Rectal smooth muscle tissue (tissue), 1 donor: Measurements from ENCODE around the gene ADAMTS14.
"Not testable (repeated sequence)": the region's sequence is repeated elsewhere in the genome, so short reads cannot be mapped to it uniquely, and the experiment has no call there.

ENCODE experiments used
- H3K27ac ChIP-seq: one replicate; pipeline ENCODE4 v1.7.0; 2013; ENCODE audit warnings: low read depth, low read length, inconsistent platforms
- H3K27me3 ChIP-seq: one replicate; pipeline ENCODE4 v1.7.0; 2013; ENCODE audit warnings: low read length; ENCODE audit not compliant: control insufficient read depth, insufficient read depth
- H3K36me3 ChIP-seq: one replicate; pipeline ENCODE4 v1.7.0; 2013; ENCODE audit warnings: low read length; ENCODE audit not compliant: control insufficient read depth, insufficient read depth
- H3K4me1 ChIP-seq: one replicate; pipeline ENCODE4 v1.7.0; 2013; ENCODE audit warnings: low read length; ENCODE audit not compliant: control insufficient read depth, insufficient read depth
- H3K4me3 ChIP-seq: one replicate; pipeline ENCODE4 v1.7.0; 2013; ENCODE audit warnings: low read length
- H3K9ac ChIP-seq: one replicate; pipeline ENCODE4 v1.7.0; 2013; ENCODE audit warnings: low read length

The ADAMTS14 gene

DNA sequence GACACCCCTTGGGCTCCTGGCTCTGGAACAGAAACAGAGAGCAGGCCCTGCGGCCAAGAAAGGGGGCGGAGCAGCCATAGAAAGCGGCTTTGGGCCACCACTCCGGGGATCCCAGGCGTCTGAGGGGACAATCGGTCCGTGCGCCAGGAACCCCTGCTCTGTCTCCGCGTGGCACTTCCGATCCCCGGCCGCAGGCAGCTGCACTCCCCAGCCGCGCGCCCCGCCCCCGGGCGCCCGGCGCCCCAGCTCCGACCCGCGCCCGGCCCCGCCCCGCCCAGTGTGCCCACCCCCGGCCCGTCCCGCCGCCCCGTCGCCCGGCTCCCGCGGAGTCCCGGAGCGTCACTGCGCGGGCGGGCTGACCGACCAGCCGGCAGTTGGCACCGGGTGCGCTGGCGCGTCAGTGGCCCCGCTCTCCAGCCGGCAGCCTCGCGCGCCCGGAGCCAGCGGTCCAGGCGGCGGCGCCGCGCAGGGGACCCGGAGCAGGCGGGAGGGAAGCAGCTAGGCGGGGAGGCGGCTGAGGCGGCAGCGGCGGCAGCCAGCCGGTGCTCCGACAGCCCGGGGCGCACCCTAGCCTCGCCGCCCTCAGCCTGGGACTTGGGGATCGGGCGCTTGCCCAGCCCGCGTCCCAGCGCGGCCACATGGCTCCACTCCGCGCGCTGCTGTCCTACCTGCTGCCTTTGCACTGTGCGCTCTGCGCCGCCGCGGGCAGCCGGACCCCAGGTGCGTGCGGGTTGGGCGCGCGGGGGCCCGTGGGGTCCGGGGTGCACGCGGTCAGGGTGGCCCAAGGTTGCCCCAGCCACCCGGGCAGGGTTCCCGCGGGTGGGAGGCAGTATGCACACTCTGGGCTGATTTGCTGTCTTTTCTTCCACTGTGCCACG is at the start of gene ADAMTS14:
ADAMTS14 (plus strand) TSS at position 342 of the 878 bp plus-strand sequence; CDS start at position 639, 297 bp downstream.
- Histone ChIP-seq H3K27ac (no peak within 1 kb of the TSS), H3K4me1 (no peaks in the 10 kb centered on the region), H3K36me3 (no peaks in the 10 kb centered on the region), H3K9ac (no peak within 1 kb of the TSS), H3K4me3 (peak within 1 kb of the TSS; percentile 48), H3K27me3 (peaks cover 2% of the 10 kb centered on the region)

GRCh38 chr10:70622541-70622940 is 49.8 kb upstream of the ADAMTS14 start:
- H3K9ac ChIP-seq, result no peak overlapping the region
- no peaks in the 10 kb centered on the region for H3K27me3 ChIP-seq
- H3K36me3 ChIP-seq, result no peaks in the 10 kb centered on the region
- H3K4me1 ChIP-seq, result no peaks in the 10 kb centered on the region
- no peak overlapping the region for H3K4me3 ChIP-seq
- H3K27ac ChIP-seq, result no peak overlapping the region

DNA sequence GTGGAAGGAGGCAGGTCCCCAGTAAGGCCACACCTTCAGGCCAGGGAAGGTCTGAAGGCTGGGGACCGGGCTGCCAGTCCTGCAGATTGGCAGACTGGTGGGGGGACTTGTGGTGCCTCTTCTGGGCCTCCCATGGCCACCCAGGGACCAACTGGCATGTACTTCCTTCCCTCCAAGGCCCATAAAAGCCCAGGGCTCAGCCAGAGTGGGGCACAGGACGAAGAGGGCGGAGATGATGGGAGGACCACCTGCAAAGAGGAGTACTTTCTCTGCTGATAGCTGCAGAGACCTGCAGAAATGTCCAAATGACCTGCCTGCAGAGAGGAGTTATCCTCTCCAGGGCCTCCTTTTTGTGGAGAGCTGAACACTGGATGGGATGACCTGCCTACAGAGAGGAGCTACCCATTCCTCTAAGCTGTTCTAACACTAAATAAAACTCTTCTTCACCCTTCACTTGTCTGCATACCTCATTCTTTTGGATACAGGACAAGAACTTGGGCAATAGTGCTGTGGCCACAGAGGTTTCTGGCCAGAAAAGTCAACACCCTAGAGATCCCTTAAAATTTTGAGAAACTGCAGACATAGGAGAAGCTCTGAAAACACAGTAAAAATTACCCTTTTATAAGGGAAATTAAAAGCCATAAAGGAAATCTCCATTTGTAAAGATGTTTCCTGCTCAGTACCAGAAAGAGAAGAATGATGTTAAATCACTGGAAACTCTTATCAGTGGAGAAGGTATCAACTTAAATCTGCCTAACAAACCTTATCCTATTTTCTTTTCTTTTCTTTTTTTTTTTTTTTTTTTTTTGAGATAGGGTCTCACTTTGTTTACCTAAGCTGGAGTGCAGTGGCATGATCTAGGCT is 49.1 kb upstream of the ADAMTS14 start:
- Histone ChIP-seq H3K4me3 (no peak overlapping the region), H3K27me3 (no peaks in the 10 kb centered on the region), H3K36me3 (no peaks in the 10 kb centered on the region), H3K9ac (no peak overlapping the region), H3K27ac (no peak overlapping the region), H3K4me1 (no peaks in the 10 kb centered on the region)

DNA sequence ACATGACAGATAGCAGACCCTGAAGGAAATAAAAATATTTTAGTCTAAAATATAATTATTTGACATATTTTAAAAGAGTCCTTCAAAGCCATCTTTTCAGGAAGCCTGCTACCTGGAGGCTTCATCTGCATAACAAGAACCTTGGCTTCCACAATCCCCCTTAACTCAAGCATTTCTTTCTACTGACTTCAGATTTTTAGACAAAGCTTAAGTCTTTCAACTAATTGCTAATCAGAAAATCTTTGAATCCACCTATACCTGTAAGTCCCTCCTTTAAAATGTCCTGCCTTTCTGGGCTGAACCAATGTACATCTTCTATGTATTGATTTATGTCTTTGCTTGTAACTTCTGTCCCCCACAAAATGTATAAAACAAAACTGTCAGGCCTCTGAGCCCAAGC is 46.2 kb upstream of the ADAMTS14 start:
- H3K27me3 ChIP-seq, result no peaks in the 10 kb centered on the region
- H3K9ac ChIP-seq, result no peak overlapping the region
- H3K4me1 ChIP-seq, result no peaks in the 10 kb centered on the region
- no peaks in the 10 kb centered on the region for H3K36me3 ChIP-seq
- H3K27ac ChIP-seq, result no peak overlapping the region
- H3K4me3 ChIP-seq, result no peak overlapping the region

DNA sequence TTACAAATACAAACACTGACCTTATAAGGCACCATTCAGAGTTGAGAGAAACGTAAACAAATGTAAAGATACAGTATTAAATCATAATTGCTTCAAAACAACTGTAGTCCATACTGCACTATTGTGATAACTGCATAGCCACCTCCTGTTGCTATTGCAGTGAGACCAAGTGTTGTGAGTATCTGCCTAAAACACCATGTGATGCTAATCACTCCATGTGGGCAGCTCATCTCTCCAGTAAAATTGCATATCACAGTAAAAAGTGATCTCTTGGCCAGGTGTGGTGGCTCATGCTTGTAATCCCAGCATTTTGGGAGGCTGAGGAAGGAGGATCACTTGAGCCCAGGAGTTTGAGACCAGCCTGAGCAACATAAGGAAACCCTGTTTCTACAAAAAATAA is 43.0 kb upstream of the ADAMTS14 start:
- Histone ChIP-seq H3K4me1 (no peaks in the 10 kb centered on the region), H3K36me3 (no peaks in the 10 kb centered on the region), H3K27me3 (no peaks in the 10 kb centered on the region), H3K9ac (no peak overlapping the region), H3K4me3 (no peak overlapping the region), H3K27ac (no peak overlapping the region)

- not testable (repeated sequence) for H3K4me1 ChIP-seq, H3K27ac ChIP-seq, H3K36me3 ChIP-seq, H3K4me3 ChIP-seq, H3K9ac ChIP-seq, H3K27me3 ChIP-seq
Observed at GRCh38 chr10:70631735-70632134, 40.6 kb upstream of the ADAMTS14 start.

- Histone ChIP-seq H3K27me3 (no peaks in the 10 kb centered on the region), H3K9ac (no peak overlapping the region), H3K27ac (no peak overlapping the region), H3K4me3 (no peak overlapping the region), H3K36me3 (no peaks in the 10 kb centered on the region), H3K4me1 (no peaks in the 10 kb centered on the region)
Observed at GRCh38 chr10:70634011-70634410, 38.3 kb upstream of the ADAMTS14 start.

DNA sequence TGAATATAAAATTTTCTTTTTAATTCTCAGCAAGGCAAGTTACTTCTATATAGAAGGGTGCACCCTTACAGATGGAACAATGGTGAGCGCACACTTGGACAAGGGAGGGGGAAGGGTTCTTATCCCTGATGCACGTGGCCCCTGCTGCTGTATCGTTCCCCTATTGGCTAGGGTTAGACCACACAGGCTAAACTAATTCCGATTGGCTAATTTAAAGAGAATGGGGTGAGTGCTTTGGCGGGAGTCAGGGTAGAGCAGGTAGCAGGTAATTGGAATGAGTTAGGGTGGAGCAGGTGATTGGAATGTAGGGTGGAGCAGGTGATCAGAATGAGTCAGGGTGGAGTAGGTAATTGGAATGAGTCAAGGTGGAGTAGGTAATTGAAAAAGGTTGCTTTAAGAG is 37.8 kb upstream of the ADAMTS14 start:
- H3K36me3 ChIP-seq, H3K27me3 ChIP-seq, H3K27ac ChIP-seq, H3K9ac ChIP-seq, H3K4me3 ChIP-seq, H3K4me1 ChIP-seq: not testable (repeated sequence)

DNA sequence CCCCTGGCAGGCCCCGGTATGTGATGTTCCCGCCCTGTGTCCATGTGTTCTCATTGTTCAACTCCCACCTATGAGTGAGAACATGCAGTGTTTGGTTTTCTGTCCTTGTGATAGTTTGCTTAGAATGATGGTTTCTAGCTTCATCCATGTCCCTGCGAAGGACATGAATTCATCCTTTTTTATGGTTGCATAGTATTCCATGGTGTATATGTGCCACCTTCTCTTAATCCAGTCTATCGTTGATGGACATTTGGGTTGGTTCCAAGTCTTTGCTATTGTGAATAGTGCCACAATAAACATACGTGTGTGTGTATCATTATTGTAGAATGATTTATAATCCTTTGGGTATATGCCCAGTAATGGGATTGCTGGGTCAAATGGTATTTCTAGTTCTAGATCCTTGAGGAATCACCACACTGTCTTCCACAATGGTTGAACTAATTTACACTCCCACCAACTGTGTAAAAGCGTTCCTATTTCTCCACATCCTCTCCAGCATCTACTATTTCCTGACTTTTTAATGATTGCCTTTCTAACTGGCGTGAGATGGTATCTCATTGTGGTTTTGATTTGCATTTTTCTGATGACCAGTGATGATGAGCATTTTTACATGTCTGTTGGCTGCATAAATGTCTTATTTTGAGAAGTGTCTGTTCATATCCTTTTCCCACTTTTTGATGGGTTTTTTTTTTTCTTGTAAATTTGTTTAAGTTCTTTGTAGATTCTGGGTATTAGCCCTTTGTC is 32.5 kb upstream of the ADAMTS14 start:
- not testable (repeated sequence) for H3K4me1 ChIP-seq, H3K36me3 ChIP-seq, H3K4me3 ChIP-seq, H3K27ac ChIP-seq, H3K9ac ChIP-seq, H3K27me3 ChIP-seq

DNA sequence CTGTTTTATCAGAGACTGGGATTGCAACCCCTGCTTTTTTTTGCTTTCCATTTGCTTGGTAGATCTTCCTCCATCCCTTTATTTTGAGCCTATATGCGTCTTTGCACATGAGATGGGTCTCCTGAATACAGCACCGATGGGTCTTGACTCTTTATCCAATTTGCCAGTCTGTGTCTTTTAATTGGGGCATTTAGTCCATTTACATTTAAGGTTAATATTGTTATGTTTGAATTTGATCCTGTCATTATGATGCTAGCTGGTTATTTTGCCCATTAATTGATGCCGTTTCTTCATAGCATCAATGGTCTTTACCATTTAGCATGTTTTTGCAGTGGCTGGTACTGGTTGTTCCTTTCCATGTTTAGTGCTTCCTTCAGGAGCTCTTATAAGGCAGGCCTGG is 29.0 kb upstream of the ADAMTS14 start:
- not testable (repeated sequence) for H3K4me3 ChIP-seq, H3K9ac ChIP-seq, H3K27ac ChIP-seq

GRCh38 chr10:70644959-70645358 is 27.3 kb upstream of the ADAMTS14 start:
- H3K27me3 ChIP-seq, H3K9ac ChIP-seq, H3K4me3 ChIP-seq, H3K27ac ChIP-seq, H3K36me3 ChIP-seq, H3K4me1 ChIP-seq: not testable (repeated sequence)

More for the DNA sequence above, 29.0 kb upstream of the ADAMTS14 start:
- not testable (repeated sequence) for H3K4me1 ChIP-seq, H3K27me3 ChIP-seq, H3K36me3 ChIP-seq

- Histone ChIP-seq H3K27me3 (no peaks in the 10 kb centered on the region), H3K9ac (no peak overlapping the region), H3K4me1 (no peaks in the 10 kb centered on the region), H3K4me3 (no peak overlapping the region), H3K36me3 (no peaks in the 10 kb centered on the region), H3K27ac (no peak overlapping the region)
Observed at GRCh38 chr10:70647086-70647485, 25.2 kb upstream of the ADAMTS14 start.
